ENCODE results near the gene MRAP.
"Not testable (repeated sequence)": the region's sequence is repeated elsewhere in the genome, so short reads cannot be mapped to it uniquely, and the experiment has no call there.

The MRAP gene

DNA sequence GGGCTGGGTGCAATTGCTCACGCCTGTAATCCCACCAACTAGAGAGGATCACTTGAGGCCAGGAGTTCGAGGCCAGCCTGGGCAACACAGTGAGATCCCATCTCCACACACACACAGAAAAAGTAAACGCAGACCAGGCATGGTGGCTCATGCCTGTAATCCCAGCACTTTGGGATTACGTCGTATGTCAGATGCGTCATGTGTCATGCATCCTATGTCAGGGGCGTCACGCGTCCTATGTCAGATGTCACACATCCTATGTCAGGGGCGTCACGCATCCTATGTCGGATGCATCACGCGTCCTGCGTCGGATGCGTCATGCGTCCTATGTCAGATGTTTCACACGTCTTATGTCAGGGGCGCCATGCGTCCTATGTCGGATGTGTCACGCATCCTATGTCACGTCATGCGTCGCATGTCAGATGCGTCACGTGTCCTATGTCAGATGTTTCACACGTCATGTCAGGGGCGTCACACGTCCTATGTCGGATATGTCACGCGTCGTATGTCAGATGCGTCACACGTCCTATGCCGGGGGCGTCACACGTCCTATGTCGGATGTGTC lies 1.5 kb downstream of the MRAP start:
- no peak for DNase-seq

- DNase-seq = no peak
Observed at GRCh38 chr21:32301596-32301995, 2.9 kb downstream of the MRAP start.

- DNase-seq = no peak
Observed at GRCh38 chr21:32302560-32302959, 3.9 kb downstream of the MRAP start.

- no peak for DNase-seq
Observed at GRCh38 chr21:32303385-32303784, 4.7 kb downstream of the MRAP start.

- DNase-seq = no peak
Observed at GRCh38 chr21:32304998-32305397, 6.3 kb downstream of the MRAP start.

GRCh38 chr21:32306021-32306780 lies 7.5 kb downstream of the MRAP start:
- peak; percentile 83 to 84 for DNase-seq

DNA sequence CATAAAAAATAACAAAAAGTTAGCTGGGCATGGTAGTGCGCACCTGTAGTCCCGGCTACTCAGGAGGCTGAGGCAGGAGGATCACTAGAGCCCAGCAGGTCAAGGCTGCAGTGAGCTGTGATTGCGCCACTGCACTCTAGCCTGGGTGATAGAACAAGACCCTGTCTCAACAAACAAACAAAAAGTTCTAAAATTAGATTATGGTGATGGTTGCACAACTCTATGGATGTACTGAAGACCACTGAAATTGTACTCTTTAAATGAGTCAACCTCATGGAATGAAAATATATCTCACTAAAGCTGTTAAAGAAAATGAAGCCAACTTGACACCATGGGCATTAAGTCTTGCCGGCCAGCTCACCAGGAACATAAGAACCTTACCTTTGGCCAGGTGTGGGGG lies 9.1 kb downstream of the MRAP start:
- DNase-seq = no peak

DNA sequence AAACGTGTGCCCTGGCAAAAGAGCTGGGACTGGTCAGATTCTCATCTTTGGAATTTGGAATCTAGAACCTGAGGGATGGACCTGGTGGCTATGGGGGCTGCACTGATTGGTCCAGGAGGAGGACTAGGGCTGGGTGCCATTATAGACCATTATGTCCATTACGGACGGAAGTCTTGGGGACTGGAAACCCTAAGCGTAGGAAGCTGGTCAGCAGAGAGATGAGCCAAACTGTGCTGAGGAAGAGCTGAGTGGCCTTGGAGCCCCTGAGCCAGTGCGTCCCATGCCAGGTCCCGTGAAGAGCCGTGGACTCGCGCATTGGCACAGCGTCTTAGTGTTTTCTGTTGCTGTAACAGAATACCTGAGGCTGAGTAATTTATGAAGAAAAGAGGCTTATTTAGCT lies 10.0 kb downstream of the MRAP start:
- DNase-seq = no peak

GRCh38 chr21:32309906-32310460 lies 11.3 kb downstream of the MRAP start:
- DNase-seq = no peak

DNA sequence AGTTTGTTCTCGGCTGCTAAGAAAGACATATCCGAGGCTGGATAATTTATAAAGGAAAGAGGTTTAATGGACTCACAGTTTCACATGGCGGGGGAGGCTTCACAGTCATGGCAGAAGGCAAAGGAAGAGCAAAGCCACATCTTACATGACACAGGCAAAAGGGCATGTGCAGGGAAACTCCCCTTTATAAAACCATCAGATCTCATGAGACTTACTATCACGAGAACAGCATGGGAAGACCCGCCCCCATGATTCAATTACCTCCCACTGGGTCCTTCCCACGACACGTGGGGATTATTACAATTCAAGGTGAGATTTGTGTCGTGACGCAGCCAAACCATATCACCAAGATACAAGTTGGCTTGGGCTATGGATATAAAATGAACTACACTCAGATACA lies 12.3 kb downstream of the MRAP start:
- DNase-seq = not testable (repeated sequence)

GRCh38 chr21:32311621-32312020 lies 13.0 kb downstream of the MRAP start:
- no peak for DNase-seq

GRCh38 chr21:32312326-32312725 lies 13.7 kb downstream of the MRAP start:
- DNase-seq = peak in 1 of 2 donors; percentile 2

DNA sequence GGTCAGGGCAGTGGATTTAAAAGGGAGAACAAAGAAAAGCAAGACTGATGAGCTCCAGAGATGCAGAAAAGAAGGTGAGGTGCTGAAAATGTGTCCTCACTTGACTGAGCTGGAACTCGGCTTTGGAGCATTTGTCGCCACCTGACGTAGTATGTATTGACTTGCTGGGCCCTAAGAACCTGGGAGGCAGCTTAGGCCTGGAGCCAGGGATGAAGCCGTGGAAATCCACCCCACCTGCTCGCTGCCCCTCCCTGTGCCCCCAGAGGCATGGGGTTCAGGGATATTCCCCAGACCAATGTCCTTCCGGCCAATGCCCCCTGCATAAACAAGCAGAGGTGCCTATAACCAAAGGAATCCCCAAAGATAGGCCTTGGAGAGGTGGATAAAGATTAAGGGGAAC lies 14.3 kb downstream of the MRAP start:
- DNase-seq = no peak

DNA sequence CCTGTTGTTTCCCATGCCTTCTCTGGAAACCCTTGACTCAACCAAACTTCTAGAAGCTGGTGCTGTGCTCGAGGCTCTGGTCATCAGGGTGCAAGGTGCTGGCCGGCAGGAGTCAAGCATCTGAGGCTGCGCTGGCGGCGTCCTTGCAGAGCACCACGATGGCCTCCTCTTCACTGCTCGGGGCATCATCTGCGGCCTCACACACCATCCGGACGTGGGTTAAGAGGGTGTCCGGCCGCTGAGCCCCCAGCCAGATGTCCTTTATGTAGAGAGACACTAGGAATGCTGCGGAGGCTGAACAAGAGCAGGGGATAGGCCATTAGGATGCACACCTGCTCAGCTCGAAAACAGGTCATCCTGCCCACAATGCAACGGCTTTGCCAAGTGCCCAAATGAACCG lies 16.2 kb downstream of the MRAP start:
- no peak for DNase-seq

DNA sequence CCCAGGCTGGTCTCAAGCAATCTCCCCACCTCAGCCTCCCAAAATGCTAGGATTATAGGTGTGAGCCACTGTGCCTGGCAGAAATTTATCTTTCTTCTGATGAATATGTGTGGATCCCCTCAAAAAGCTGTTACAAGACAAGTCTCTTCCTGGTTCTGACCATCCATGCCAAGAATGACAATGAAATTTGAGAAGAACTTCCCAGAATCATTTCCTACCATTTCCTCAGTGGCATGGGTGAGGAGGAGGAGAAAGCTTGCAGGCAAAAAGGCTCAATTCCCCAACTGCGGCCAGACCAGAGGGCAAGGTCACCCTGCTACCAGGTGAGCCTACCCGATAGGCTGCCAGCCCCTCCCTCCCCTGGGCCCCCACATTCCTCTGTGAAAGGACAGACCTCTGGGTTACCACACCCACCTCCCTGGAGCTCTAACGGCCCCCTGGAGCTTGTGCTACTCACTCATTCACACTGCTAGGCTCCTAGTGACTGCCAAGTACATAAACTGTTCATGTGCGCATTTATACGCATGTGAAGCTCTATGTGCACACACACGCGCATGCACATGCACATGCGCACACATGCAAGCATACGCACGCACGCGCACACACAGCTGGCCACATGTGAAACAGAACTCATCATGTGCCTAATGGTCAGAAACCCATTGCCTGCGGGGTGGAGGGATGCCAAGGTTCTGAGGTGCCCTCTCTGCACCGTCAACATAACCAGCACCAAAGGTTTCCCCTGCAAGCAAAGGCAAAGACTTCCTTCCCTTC lies 17.0 kb downstream of the MRAP start:
- DNase-seq = no peak

DNA sequence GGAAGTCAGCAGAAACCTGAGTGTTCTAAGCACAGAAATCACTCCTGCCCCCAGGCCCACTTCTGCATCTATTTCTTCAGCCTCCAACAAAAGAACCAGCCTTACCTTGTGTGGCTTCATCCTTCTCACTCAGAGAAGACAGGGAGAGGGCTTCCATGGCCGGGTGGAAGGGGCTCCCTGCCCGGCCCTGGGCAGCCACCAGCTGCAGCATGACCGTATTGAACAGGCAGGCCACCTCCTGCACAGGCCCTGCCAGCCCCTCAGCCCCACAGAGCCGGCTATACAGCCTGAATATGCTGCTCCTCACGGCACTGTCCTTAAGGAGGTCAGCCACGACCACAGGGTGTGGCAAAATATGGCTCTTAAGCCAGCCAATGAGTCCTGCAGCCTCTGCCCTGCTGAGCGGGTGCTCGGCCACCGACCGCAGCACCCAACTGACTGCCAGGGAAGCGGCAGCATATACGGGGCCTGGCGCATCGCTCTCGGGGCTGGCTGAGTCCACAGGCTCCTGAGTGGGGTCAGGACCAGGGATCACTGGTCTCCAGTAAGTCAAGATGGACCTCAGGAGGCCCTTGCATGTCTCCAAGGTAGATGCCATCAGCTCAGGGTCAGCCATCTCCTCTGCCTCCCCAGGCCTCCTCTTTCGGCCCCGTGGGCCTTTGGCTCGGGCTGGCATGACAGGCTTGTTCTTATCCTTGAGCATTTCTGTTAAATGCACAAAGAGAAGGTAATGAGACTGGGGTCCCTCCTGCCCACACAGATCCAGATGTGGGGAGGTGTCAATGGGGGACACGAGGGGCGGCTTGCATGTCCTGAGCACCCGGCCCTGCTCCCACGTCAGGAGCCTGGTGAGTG lies 17.9 kb downstream of the MRAP start:
- no peak for DNase-seq

DNA sequence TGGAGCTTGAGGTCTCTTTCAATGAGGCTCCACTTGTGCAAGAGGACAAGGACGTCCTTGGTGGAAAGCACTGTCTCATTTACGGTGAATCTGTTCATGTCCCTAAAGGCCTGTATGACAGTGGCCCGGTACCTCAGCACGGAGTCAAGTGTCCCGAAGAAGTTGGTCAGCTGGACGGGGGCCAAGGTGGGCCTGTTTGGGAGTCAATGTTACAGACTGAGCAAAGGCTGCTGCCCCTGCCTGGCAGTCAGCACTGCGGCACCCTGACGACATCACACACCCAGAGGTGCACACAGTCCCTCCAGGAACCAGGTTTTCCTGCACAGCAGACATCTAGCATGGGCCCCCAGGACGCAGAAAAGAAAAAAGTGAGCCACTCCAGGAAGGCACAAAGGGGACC lies 19.1 kb downstream of the MRAP start:
- DNase-seq = no peak

GRCh38 chr21:32319012-32319411 lies 20.4 kb downstream of the MRAP start:
- DNase-seq = no peak

DNA sequence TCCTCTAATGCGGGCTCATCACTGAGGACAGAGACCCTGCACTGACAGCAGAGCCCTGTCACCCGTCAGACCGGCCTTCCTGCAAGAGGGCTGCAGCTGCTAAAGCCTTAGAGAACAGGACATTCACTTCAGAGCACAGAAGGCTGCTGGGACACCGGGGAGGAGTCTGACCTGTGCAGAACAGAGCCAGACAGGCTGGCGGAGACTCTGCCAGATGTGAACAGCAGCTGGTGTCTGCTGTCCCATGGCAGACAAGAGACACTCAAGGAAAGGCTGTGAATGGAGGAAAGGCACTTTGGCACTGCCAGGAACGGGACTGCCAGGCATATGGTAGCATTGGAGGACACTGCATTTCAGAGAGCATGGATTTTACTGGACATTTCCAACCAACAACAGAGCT lies 21.4 kb downstream of the MRAP start:
- peak in 1 of 2 donors; percentile 6 for DNase-seq

GRCh38 chr21:32320726-32321125 lies 22.1 kb downstream of the MRAP start:
- DNase-seq = no peak

GRCh38 chr21:32321480-32321879 lies 22.8 kb downstream of the MRAP start:
- no peak for DNase-seq

DNA sequence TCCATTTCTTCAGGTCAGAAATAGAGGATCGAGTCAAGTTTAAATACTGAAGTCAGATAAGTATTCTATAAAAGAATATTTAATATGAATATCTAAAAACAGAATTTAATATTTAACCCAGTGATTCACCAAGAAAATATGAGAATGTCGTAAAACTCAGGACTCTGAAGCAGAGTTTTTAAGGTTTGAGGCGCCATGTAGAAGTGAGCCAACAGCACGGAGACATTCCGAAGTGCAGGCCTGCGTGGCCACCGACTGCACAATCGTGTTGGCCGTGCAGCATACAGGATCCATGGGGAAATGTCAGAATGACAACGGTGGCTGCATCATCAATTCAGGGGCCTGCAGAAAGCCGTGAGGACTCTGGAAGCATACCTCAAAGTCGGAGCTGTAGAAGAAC lies 23.4 kb downstream of the MRAP start:
- DNase-seq = no peak

- no peak for DNase-seq
Observed at GRCh38 chr21:32322676-32323075, 24.0 kb downstream of the MRAP start.

All from hippocampal formation (tissue), 2 donors.